K562 (cell line): ENCODE results near the gene LONP1. TPM values are rescaled to one million over a fixed set of nuclear protein-coding genes. Genes with fewer than 3 reads are reported as not detected.
A peak's percentile ranks its signal among the peaks of the same experiment; 100 is the strongest.

Experiments used
- CTBP1 ChIP-seq: fragments of 450-650 bp; IDR thresholded peaks from 2 replicates; pipeline ENCODE4 v1.6.1; 2016; ENCODE audit warnings: borderline replicate concordance
- ELF1 ChIP-seq: fragments of 200-800 bp; sonication (Bioruptor generic); IDR thresholded peaks from 2 replicates; pipeline ENCODE4 v1.6.1; 2016; ENCODE audit warnings: missing genetic modification characterization, missing compliant biosample characterization
- FOXP1 ChIP-seq: sonication (generic); formaldehyde crosslinking; IDR thresholded peaks from 2 replicates; pipeline ENCODE4 v1.8.0; 2022; ENCODE audit warnings: mild to moderate bottlenecking, missing genetic modification reagents
- GABPB1 ChIP-seq: sonication (generic); formaldehyde crosslinking; IDR thresholded peaks from 2 replicates; pipeline ENCODE4 v1.8.0; 2022; ENCODE audit warnings: mild to moderate bottlenecking, missing genetic modification reagents
- NCOA1 ChIP-seq: fragments of 450-650 bp; IDR thresholded peaks from 2 replicates; pipeline ENCODE4 v1.6.1; 2016; ENCODE audit warnings: low read depth
- SAFB ChIP-seq: fragments of 200-400 bp; formaldehyde crosslinking; IDR thresholded peaks from 2 replicates; pipeline ENCODE4 v1.6.1; 2017; ENCODE audit warnings: low read depth, low read length, borderline replicate concordance
- SLC30A9 ChIP-seq: fragments of 250-450 bp; sonication (Bioruptor Pico); IDR thresholded peaks from 2 replicates; pipeline ENCODE4 v1.8.0; 2022; ENCODE audit warnings: mild to moderate bottlenecking, moderate library complexity
- SP1 ChIP-seq: sonication (generic); formaldehyde crosslinking; IDR thresholded peaks from 2 replicates; pipeline ENCODE4 v1.8.1; 2022; ENCODE audit warnings: mild to moderate bottlenecking, missing genetic modification reagents
- SUPT5H ChIP-seq: fragments of 450-650 bp; IDR thresholded peaks from 2 replicates; pipeline ENCODE4 v1.6.1; 2016
- ZNF76 ChIP-seq: fragments of 250-450 bp; sonication (Bioruptor Pico); IDR thresholded peaks from 2 replicates; pipeline ENCODE4 v1.4.0; 2020; ENCODE audit warnings: mild to moderate bottlenecking, moderate library complexity, borderline replicate concordance
- polyA plus RNA-seq, 8 experiments: library from polyadenylated mRNA; depleted of rRNA in 4 of 8; stranded (reverse) in 5 of 8; unstranded in 3 of 8; fragments of >200 nt; fragmentation: Nextera tagmentation in 2 of 8; fragmentation: Illumina TruSeq in 1 of 8; extraction: Ambion mirVana in 2 of 8; extraction: Trizol in 1 of 8; gene quantifications; 2 replicates each; pipeline versions ENCODE4 v1.2.1 to v1.2.3, GENCODE V29; 2011 to 2014; ENCODE audit warnings: inconsistent platforms in 1 of 8, missing spikeins in 1 of 8
- total RNA-seq, 7 experiments: library from RNA; depleted of rRNA in 6 of 7; stranded (reverse); fragments of >200 nt in 6 of 7; fragmentation: Illumina TruSeq in 2 of 7; extraction: Trizol in 2 of 7; gene quantifications; 2 replicates each; pipeline versions ENCODE4 v1.2.1 to v1.2.3, GENCODE V29; 2011 to 2021; ENCODE audit warnings: low replicate concordance in 1 of 7
- TF ChIP-seq, protein P1 (sequence below): fragments of 250-450 bp; sonication (Bioruptor Pico); IDR thresholded peaks from 2 replicates; pipeline ENCODE4 v1.5.0; 2020; ENCODE audit warnings: mild to moderate bottlenecking
- TF ChIP-seq, protein P2 (sequence below), 2 experiments: IDR thresholded peaks; 2 replicates each; pipeline ENCODE4 v1.6.1; 2012; ENCODE audit warnings: improper control_type of control experiment in 2 of 2, low read depth in 2 of 2, low read length in 2 of 2, borderline replicate concordance in 1 of 2
- TF ChIP-seq, protein P3 (sequence below): fragments of 450-650 bp; IDR thresholded peaks from 2 replicates; pipeline ENCODE4 v1.6.1; 2016; ENCODE audit warnings: low read depth, mild to moderate bottlenecking, moderate library complexity

LONP1 gene
- total and polyA plus RNA-seq, 9 of the 15 experiments (the other 6 are each of a cell fraction or from before 2014, with no cell fraction given): 1.1 to 238 (median 84.5) TPM

DNA sequence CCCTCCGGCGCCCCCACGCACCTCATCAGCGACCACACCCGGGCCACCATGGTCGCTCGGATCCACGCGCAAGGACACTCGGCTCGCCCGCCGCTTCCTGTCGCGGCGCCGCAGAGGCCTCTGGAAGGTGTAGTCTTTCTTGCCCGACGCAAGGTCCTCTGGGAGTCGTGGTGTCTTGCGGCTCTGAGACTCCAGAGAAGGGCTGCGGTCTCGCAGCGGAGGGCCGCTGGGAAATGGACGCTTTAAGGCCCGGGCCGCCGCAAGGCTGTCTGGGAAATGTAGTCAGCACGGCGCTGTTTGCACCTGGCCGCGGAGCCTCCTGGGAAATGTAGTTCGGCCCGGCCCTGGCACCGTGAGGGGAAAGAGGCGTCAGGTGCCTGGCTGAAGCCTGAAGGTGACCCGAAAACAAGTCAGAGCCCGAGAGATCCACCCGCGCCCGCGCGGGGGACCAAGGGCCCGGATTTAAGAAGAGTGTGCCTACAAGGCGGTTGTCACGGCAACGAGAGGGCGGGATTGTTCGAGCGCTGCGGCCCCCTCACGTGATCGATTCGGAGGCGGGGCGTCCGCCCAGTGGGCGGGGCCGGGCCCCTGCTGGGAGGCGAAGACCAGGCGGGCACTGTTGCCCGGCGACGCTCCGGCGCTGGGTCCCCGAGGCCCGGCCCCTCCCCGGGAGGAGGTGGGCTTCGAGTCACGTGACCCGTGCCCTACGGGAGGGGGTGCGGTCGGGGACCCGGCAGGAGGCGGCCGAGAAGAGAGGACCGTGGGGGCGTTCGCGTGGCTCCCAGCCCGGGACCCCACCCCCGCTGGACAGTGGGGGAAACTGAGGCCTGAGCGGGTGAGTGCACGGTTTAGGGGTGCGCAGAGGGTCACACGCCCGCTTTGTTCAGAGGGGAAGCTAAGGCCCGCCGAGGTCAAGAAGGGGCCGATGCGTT, 39.2 kb downstream of the LONP1 start, which contains the start of the genes HSD11B1L and MICOS13 (continued):
- TF ChIP-seq, protein P1, sequence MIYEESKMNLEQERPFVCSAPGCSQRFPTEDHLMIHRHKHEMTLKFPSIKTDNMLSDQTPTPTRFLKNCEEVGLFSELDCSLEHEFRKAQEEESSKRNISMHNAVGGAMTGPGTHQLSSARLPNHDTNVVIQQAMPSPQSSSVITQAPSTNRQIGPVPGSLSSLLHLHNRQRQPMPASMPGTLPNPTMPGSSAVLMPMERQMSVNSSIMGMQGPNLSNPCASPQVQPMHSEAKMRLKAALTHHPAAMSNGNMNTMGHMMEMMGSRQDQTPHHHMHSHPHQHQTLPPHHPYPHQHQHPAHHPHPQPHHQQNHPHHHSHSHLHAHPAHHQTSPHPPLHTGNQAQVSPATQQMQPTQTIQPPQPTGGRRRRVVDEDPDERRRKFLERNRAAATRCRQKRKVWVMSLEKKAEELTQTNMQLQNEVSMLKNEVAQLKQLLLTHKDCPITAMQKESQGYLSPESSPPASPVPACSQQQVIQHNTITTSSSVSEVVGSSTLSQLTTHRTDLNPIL (CRISPR knock-in tag): no peak
- TF ChIP-seq NCOA1 (no peak), FOXP1 (CRISPR knock-in tag) (no peak), ZNF76 (CRISPR knock-in tag) (peak; percentile 75; the same call in 1 of the 2 replicates), SP1 (peak; percentile 82), CTBP1 (no peak), SAFB (peak; percentile 88), SLC30A9 (CRISPR knock-in tag) (no peak), GABPB1 (CRISPR knock-in tag) (peak; percentile 95), ELF1 (peak; percentile 94), SUPT5H (peak; percentile 85; the same call in 1 of the 2 replicates)
- TF ChIP-seq, protein P2, sequence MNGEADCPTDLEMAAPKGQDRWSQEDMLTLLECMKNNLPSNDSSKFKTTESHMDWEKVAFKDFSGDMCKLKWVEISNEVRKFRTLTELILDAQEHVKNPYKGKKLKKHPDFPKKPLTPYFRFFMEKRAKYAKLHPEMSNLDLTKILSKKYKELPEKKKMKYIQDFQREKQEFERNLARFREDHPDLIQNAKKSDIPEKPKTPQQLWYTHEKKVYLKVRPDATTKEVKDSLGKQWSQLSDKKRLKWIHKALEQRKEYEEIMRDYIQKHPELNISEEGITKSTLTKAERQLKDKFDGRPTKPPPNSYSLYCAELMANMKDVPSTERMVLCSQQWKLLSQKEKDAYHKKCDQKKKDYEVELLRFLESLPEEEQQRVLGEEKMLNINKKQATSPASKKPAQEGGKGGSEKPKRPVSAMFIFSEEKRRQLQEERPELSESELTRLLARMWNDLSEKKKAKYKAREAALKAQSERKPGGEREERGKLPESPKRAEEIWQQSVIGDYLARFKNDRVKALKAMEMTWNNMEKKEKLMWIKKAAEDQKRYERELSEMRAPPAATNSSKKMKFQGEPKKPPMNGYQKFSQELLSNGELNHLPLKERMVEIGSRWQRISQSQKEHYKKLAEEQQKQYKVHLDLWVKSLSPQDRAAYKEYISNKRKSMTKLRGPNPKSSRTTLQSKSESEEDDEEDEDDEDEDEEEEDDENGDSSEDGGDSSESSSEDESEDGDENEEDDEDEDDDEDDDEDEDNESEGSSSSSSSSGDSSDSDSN (IDR thresholded peaks at IDR 0.05; ENCODE audit: borderline replicate concordance in 1 of 2, low read depth in 2 of 2, low read length in 2 of 2): 0 out of 4 replicates have a peak, but pooled peaks of 1 of the 2 experiments have one; percentile 33
- TF ChIP-seq, protein P3, sequence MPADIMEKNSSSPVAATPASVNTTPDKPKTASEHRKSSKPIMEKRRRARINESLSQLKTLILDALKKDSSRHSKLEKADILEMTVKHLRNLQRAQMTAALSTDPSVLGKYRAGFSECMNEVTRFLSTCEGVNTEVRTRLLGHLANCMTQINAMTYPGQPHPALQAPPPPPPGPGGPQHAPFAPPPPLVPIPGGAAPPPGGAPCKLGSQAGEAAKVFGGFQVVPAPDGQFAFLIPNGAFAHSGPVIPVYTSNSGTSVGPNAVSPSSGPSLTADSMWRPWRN: no peak
